NCI-H187 treated with DMSO at 0.1 percent for 48 hours (cell line): Measurements from ENCODE around the gene CADM1.
A peak's percentile ranks its signal among the peaks of the same experiment; 100 is the strongest.

ENCODE experiments used
- DNase-seq: peaks from one replicate; lab custom pipeline; 2025; lab: John Stamatoyannopoulos, UW

The CADM1 gene

GRCh38 chr11:115146425-115146824 lies 357.8 kb downstream of the CADM1 start:
- no peak for DNase-seq

DNA sequence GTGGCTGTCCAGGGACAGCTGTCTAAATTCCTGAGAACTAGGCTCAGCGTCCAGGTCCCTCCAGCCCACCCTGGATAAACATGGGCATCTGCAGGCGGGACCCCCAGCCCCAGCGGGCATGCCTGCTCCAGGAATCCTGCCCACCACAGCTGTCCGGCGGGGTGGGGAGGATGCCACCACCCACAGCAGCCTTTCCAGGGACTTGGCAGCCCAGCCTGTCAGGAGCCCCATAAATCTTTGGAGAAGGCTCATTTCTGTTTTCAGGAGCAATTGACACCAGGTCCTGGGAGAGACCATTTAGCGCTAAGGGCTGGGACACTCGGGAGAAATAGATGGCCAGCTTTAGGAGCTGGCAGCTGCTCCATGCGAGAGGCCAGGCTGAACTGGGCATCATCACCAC lies 358.9 kb downstream of the CADM1 start:
- no peak for DNase-seq

DNA sequence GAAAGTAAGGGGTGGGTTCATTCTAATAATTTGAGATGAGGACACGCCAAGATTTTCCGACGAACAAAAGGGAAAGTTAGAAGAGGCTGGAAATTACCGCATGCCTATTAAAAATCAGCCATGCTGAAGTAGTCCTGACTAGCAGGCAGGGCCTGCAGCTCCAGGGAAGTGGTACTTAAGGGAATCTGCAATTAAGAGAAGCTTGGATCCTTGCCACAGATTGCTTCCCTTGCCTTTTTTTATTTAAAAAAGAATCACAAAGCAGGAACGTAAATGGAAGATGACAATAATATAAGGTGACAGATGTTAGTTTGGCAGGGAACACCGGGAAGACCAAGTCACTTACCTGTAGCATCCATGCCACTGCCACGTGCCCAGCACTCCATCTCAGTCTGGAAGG lies 359.3 kb downstream of the CADM1 start:
- peak; percentile 74 for DNase-seq

DNA sequence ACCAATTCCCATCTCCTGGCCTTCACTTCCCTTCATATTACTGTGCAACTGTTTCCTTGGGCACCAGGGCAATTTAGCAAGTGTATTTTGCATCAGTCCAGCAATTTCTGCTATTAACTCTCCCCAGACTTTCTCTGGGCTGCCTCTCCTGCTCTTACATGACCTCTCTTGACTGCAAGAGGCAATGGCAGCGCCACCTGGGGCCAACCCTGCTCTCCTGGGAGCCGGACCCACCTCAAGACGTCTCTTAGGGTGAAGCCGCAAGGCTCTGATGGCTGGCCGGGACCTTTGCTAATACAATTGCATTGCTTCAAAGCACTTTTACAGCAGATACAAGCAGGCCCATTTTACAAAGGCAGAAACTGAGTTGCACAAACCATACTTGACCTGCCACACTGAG lies 360.2 kb downstream of the CADM1 start:
- DNase-seq: no peak

- DNase-seq: no peak
Observed at GRCh38 chr11:115141231-115142114, 362.7 kb downstream of the CADM1 start.

- no peak for DNase-seq
Observed at GRCh38 chr11:115135936-115136335, 368.3 kb downstream of the CADM1 start.

DNA sequence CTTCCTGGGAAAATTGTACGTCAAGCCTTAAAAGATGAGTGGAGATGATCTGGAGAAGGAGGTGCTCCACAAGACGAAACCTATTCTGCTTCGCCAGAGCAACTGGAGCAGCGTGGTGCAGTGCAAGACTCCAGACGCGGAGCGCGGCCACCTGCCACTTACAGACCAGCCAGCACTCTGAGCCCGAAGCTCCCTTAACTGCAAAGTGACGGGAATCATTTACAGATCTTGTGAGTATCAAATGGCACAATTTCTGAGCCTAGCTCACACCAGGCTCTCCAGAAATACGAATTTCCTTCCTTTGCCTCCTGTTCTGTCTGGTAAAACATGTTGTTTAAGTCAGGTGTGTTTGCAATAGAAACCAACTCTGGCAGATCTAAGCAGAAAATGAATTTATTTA lies 369.3 kb downstream of the CADM1 start:
- peak; percentile 53 for DNase-seq

GRCh38 chr11:115133475-115134209 lies 370.6 kb downstream of the CADM1 start:
- DNase-seq: no peak

DNA sequence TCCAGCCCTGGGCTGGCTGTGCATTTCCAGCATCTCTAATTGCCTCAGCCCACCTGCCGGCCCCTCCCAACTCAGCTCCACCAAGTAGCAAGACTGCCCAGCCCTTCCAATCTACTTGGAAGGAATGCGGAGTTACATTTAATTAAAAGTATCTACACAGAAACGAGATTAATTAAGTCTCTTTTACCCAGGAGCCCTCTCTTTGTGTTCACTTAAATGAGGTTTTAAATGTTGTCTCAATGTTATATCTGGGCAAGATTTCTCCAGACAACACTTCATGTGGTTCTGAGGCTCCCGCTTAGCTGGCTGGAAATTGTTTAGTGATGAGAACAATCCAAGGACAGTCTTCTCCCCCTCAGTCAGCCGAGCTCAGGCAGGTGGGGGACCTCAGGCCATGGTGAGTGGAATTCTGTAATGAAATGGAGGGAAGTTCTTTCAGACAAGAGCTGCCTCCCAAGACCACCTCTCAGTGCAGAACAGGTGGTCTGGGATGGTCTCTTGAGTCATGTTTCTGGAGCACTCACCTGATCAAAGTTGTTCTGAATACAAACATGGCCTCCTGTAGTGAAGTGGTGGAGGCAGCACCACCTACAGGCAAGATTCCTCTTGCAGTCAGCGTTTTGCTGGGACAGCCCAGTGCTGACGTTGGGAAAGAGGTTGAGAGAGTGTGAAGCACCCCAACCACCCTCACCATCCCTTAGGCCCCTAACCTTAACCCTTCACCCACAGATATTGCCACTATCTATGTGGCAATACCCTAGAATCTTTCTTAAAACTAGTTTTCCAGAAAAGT lies 371.6 kb downstream of the CADM1 start:
- no peak for DNase-seq

DNA sequence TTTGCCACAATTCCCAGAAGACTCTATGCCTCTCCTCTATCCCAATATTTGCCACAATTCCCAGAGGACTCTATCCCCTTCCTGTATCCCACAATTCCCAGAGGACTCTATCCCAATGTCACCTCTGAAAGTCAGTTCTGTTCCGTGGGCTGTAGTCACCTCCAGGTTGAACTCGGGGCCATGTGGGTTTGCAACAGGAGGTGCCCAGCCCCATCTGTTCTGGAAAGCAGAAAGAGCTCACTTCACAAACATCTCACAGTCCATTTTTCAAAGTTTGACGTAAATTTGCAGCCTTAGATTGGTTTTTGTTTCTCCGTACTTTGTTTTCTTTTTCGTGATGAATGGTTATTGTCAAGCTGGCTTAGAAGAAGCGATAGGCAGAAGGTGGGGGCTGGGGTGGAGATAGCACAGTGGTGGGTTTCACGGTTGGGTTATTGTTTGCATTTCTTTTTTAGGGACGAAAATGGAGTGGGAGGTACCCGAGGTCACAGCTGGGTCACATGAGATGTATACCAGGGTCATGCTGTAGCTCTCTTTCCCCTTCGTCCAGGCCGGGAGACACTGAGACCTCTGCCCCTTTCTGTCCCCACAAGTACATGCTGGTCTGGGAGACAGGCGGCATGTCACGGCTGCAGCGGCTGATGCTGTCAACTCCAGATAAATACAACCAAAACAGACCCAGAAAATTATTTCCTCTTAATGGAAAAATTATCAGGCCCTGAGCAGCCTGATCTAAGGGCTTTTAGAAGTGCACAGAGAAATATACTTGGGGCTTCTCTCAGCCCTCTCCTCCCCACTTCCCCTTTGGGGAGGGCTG lies 374.5 kb downstream of the CADM1 start:
- no peak for DNase-seq

DNA sequence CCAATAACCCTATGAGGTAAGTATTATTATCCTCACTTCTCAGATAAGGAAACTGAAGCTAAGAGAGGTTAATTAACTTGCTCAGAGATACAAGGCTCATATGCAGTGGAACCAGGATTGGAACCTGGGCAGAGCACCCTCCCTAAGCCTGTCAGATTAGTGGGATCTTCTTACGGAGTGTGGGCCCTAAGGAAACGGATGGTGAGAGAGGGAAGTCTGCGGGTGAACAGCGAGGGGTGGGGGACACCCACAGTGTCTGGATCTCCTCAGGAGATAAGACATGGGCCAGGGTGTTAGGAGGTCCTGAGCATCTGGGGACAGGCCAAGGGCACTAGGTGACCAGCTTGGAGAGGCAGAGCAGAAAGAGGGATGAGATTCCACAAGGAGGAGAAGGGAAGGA lies 376.0 kb downstream of the CADM1 start:
- DNase-seq: no peak

DNA sequence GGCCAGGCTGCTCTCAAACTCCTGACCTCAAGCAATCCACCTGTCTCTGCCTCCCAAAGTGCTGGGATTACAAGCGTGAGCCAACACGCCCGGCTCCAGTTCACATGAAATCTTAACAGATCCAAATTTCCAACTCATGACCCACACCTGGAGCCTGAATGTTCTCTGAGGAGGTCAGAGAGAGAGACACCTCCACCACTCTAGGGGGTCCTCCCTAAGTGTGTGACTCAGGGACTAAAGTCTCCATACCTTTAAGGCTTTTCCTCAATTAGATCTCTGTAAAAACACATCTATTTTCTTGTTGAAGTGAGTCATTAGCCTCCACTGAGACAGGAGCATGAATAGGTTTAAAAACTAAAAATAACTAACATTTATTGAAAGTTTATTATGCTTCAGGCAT lies 376.4 kb downstream of the CADM1 start:
- DNase-seq: no peak

- DNase-seq: no peak
Observed at GRCh38 chr11:115126515-115127208, 377.6 kb downstream of the CADM1 start.

DNA sequence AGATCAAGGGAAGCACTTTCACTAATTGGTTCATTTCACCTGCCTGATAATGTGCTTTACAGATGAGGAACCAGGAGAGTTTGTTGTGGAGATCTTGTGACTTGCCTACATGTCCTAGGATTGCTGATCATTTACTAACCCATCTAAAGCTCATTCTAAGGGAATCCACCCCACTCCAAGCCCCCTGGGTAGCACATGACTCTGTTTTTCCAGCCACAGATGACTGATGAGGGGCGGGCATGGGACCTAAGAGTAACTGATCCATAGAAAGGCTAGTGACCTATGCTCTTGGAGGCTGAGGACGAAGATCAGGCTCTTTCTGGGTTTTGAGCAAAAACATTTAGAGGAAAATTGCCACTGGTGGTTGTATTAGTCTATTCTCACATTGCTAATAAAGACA lies 378.1 kb downstream of the CADM1 start:
- no peak for DNase-seq

- DNase-seq: no peak
Observed at GRCh38 chr11:115124786-115125185, 379.4 kb downstream of the CADM1 start.

DNA sequence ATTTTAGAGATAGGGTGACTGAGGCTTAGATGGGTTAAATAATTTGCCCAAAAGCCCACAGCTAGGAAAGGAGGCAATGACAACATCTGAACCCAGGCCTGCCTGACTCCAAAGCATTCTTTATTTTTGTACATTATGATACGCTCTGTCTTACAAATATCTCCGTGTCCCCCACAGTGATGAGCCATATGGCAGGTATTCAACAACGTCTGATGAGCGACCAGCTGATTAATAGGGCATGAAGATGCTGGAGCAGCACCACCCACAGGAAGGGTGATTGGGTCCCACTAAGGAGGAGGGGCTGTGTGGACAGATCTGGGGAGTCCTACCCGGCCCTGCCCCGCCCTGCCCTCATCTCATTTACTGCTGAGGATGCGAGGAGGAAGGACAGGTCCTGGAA lies 380.6 kb downstream of the CADM1 start:
- DNase-seq: no peak

DNA sequence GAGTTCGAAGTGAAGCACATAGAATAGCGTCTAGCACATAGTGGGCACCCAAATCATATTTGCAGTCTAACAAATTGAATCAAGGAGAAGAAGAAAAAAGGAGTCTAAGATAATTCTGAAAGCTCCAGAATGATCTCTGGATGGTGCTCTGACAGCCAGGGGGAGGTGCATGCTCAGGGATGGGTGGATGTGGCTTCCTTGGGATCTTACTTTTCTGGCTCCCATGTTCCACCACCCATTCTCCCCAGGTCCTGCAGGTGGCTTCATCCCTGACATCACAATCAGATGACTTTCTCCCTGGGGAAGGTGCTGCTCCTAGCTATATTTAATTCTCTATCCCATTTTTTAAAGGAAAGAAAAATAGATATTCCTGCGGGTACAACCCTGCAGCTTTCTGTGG lies 381.9 kb downstream of the CADM1 start:
- no peak for DNase-seq
